ENCODE measurements around the gene MAP1LC3B2. TPM values are rescaled to one million over a fixed set of nuclear protein-coding genes. Genes with fewer than 3 reads are reported as not detected.
A peak's percentile ranks its signal among the peaks of the same experiment; 100 is the strongest.

Gene MAP1LC3B2
- total and polyA plus RNA-seq, 10 of the 15 experiments (the other 5 are each of a cell fraction or from before 2014, with no cell fraction given): 0.23 to 2.7 (median 0.72) TPM; not detected in 3

DNA sequence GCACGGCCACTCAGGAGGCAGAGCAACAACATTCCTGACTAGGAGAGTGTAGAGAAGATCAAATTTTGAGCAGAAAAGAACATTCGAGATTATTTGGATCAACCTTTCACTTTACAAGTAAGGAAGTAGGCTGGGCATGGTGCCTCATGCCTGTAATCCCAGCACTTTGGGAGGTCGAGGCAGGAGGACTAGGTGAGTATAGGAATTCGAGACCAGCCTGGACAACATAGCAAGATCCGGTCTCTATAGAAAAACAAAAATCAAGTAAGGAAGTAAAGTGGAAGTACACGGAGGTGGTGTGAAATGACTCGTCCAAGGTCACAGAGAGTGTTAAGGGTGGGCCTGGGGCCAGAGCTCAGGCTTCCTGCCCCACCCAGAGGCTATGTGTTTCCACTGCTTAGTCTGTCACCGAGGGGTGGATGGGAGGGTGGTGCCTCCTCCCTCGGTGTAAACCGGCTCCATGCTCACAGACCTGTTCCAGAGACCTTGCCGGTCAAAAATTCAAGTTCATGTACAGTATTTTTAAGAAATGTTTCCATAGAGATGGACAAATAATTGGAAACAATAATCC lies 51.9 kb downstream of the MAP1LC3B2 start:
- intact Hi-C loops (cut with micrococcal nuclease; ENCODE audit: unreplicated experiment): loop anchor here (5.0 kb wide), 1 partner anchor 614 kb away; no protein-coding TSS in a partner anchor
- ATAC-seq (no peak; the same call in 2 of the 3 replicates), DNase-seq (ENCODE audit: low read depth, low spot score) (no peak), FAIRE-seq (no peak)
- SMC1A ChIA-PET (ENCODE audit: uncharacterized antibody, unreplicated experiment): interaction anchor here (1.3 to 1.9 kb wide), 2 partner anchors 9 to 375 kb away, joined by 3 to 4 read pairs; no protein-coding TSS in a partner anchor
- Histone ChIP-seq H4K20me1 (ENCODE audit: control insufficient read depth, insufficient read depth) (0 out of 2 replicates have a peak, but pooled peaks cover 3% of the 10 kb centered on the region), H3K4me1 (ENCODE audit: control insufficient read depth, insufficient read depth, low read length) (no peaks in the 10 kb centered on the region), H2AFZ (ENCODE audit: control insufficient read depth, low read depth, low read length) (no peak overlapping the region), H3K4me2 (ENCODE audit: control insufficient read depth, insufficient read depth) (no peak overlapping the region), H3K9ac (ENCODE audit: control insufficient read depth, insufficient read depth, low read length) (no peak overlapping the region), H3K79me2 (ENCODE audit: control insufficient read depth, insufficient read depth, low read length) (no peaks in the 10 kb centered on the region), H3K4me3 (no peak overlapping the region), H3K36me3 (ENCODE audit: control insufficient read depth in 2 of 2, insufficient read depth in 2 of 2, low read length in 1 of 2) (no peaks in the 10 kb centered on the region), H3K27me3 (replicated peaks in 1 of 2; ENCODE audit: control insufficient read depth in 2 of 2, insufficient read depth in 2 of 2, low read length in 1 of 2) (peaks cover 0 to 4% of the 10 kb centered on the region in 2 experiments), H3K27ac (ENCODE audit: control insufficient read depth, insufficient read depth) (no peak overlapping the region), H3K9me3 (replicated peaks; ENCODE audit: control insufficient read depth, insufficient read depth, low read length) (no peaks in the 10 kb centered on the region; the same call in 2 of the 3 replicates)
- CTCF ChIA-PET: interaction anchor here (0.7 kb wide), 1 partner anchor 61 kb away, joined by 3 read pairs; no protein-coding TSS in a partner anchor
- TF ChIP-seq FOXK2 (IDR thresholded peaks at IDR 0.05) (no peak), ETV6 (conservative IDR thresholded peaks at IDR 0.05 in 1 of 2, IDR thresholded peaks at IDR 0.05 in 1 of 2; ENCODE audit: borderline replicate concordance in 1 of 2, low read depth in 1 of 2) (peak in 1 of 2 experiments; percentile 53; a peak in 1 of 4 replicates)
- POLR2A ChIA-PET: interaction anchor here (0.7 kb wide), 1 partner anchor 295 kb away, joined by 3 read pairs; no protein-coding TSS in a partner anchor
- RAD21 ChIA-PET (ENCODE audit: unreplicated experiment): no interaction called here
- WGBS (ENCODE audit: insufficient coverage, insufficient replicate concordance, low lambda C conversion rate, missing lambda C conversion rate): 37% methylated on average over 11 of the region's 11 CpGs
- in situ Hi-C loops (cut with MboI): no loop called here
- no TSS peak for BruUV-seq (replicated peaks)

DNA sequence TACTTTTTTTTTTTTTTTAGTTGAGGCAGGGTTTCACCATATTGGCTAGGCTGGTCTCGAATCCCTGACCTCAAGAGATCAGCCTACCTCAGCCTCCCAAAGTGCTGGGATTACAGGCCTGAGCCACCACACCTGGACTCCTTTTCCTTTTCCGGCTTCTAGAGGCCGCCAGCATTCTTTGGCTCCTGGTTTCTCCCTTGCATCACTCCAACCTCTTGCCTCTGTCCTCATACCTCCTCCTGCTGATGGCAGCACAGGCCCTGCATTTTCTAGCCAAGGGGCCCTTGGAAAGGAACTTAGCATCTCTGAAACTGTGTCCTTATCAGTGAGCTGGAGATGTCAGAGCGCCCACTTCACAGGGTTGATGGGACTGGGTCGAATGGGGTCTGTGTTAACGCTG lies 53.3 kb downstream of the MAP1LC3B2 start:
- intact Hi-C loops (cut with micrococcal nuclease; ENCODE audit: unreplicated experiment) (loop anchor here (5.0 kb wide), 1 partner anchor 615 kb away; no protein-coding TSS in a partner anchor), in situ Hi-C loops (cut with MboI) (no loop called here)
- H3K36me3 ChIP-seq (ENCODE audit: control insufficient read depth in 2 of 2, insufficient read depth in 2 of 2, low read length in 1 of 2): no peaks in the 10 kb centered on the region
- H3K9me3 ChIP-seq (replicated peaks; ENCODE audit: control insufficient read depth, insufficient read depth, low read length): no peaks in the 10 kb centered on the region; the same call in 2 of the 3 replicates
- DNase-seq (ENCODE audit: low read depth, low spot score) (no peak), FAIRE-seq (no peak), ATAC-seq (no peak)
- H3K27me3 ChIP-seq (replicated peaks in 1 of 2; ENCODE audit: control insufficient read depth in 2 of 2, insufficient read depth in 2 of 2, low read length in 1 of 2): peaks cover 0 to 4% of the 10 kb centered on the region in 2 experiments; a peak in 3 of 4 replicates
- RAD21 ChIA-PET (ENCODE audit: unreplicated experiment): no interaction called here
- CTCF ChIA-PET: interaction anchor here (0.6 kb wide), 1 partner anchor 577 kb away, joined by 3 read pairs; no protein-coding TSS in a partner anchor
- SMC1A ChIA-PET (ENCODE audit: uncharacterized antibody, unreplicated experiment): interaction anchor here (1.1 to 1.3 kb wide), 2 partner anchors 8 to 86 kb away, joined by 3 to 4 read pairs; no protein-coding TSS in a partner anchor
- 31% methylated on average over 5 of the region's 6 CpGs for WGBS (ENCODE audit: insufficient coverage, insufficient replicate concordance, low lambda C conversion rate, missing lambda C conversion rate)
- H3K4me1 ChIP-seq (ENCODE audit: control insufficient read depth, insufficient read depth, low read length): no peaks in the 10 kb centered on the region
- no peak overlapping the region for H3K4me3 ChIP-seq
- no peak overlapping the region for H3K27ac ChIP-seq (ENCODE audit: control insufficient read depth, insufficient read depth)
- no peak overlapping the region for H2AFZ ChIP-seq (ENCODE audit: control insufficient read depth, low read depth, low read length)
- 0 out of 2 replicates have a peak, but pooled peaks cover 3% of the 10 kb centered on the region for H4K20me1 ChIP-seq (ENCODE audit: control insufficient read depth, insufficient read depth)
- TF ChIP-seq SREBF1 (IDR thresholded peaks at IDR 0.05; ENCODE audit: low read length) (no peak), POLR2A (IDR thresholded peaks at IDR 0.05; ENCODE audit: low read depth, low read length) (no peak)
- TF ChIP-seq, protein P1, sequence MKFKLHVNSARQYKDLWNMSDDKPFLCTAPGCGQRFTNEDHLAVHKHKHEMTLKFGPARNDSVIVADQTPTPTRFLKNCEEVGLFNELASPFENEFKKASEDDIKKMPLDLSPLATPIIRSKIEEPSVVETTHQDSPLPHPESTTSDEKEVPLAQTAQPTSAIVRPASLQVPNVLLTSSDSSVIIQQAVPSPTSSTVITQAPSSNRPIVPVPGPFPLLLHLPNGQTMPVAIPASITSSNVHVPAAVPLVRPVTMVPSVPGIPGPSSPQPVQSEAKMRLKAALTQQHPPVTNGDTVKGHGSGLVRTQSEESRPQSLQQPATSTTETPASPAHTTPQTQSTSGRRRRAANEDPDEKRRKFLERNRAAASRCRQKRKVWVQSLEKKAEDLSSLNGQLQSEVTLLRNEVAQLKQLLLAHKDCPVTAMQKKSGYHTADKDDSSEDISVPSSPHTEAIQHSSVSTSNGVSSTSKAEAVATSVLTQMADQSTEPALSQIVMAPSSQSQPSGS (IDR thresholded peaks at IDR 0.05; ENCODE audit: low read length): no peak
- POLR2A ChIA-PET: no interaction called here
- no peak overlapping the region for H3K4me2 ChIP-seq (ENCODE audit: control insufficient read depth, insufficient read depth)
- no peak overlapping the region for H3K9ac ChIP-seq (ENCODE audit: control insufficient read depth, insufficient read depth, low read length)
- no peaks in the 10 kb centered on the region for H3K79me2 ChIP-seq (ENCODE audit: control insufficient read depth, insufficient read depth, low read length)
- no TSS peak for BruUV-seq (replicated peaks)
